NCI-H1105 (cell line): ENCODE measurements around the gene MPP2.
A peak's percentile ranks its signal among the peaks of the same experiment; 100 is the strongest.
"Not testable (repeated sequence)": the region's sequence is repeated elsewhere in the genome, so short reads cannot be mapped to it uniquely, and the experiment has no call there.

Experiments
- DNase-seq: peaks from one replicate; lab custom pipeline; 2025; lab: John Stamatoyannopoulos, UW

Gene MPP2

GRCh38 chr17:43846221-43846712 lies 61.1 kb downstream of the MPP2 start:
- peak; percentile 12 for DNase-seq

- DNase-seq = no peak
These were observed 61.6 kb downstream of the MPP2 start for GRCh38 chr17:43845766-43846165.

GRCh38 chr17:43844241-43844640 lies 63.1 kb downstream of the MPP2 start:
- no peak for DNase-seq

GRCh38 chr17:43842975-43843325 lies 64.4 kb downstream of the MPP2 start:
- DNase-seq = no peak

GRCh38 chr17:43842091-43842974 lies 65.0 kb downstream of the MPP2 start:
- DNase-seq = not testable (repeated sequence)

GRCh38 chr17:43841282-43841681 lies 66.1 kb downstream of the MPP2 start:
- DNase-seq = no peak

- DNase-seq = no peak
These were observed 66.5 kb downstream of the MPP2 start for GRCh38 chr17:43840814-43841213.

- peak; percentile 88 for DNase-seq
These were observed 67.6 kb downstream of the MPP2 start for GRCh38 chr17:43839670-43840108.

- no peak for DNase-seq
These were observed 73.2 kb downstream of the MPP2 start for GRCh38 chr17:43834106-43834505.

- peak; percentile 68 for DNase-seq
These were observed 74.1 kb downstream of the MPP2 start, which contains the start of gene MPP3 for GRCh38 chr17:43832976-43833829. TSS of gene MPP3 (minus strand) at chr17:43833146. CDS start at chr17:43831906, 1,240 bp downstream.

GRCh38 chr17:43832168-43832975 lies 75.0 kb downstream of the MPP2 start:
- DNase-seq = peak; percentile 27

GRCh38 chr17:43831633-43832032 lies 75.7 kb downstream of the MPP2 start:
- DNase-seq = no peak

GRCh38 chr17:43830510-43831140 lies 76.7 kb downstream of the MPP2 start:
- DNase-seq = no peak

GRCh38 chr17:43829738-43830137 lies 77.6 kb downstream of the MPP2 start:
- DNase-seq = no peak

GRCh38 chr17:43827596-43827995 lies 79.7 kb downstream of the MPP2 start:
- no peak for DNase-seq

- no peak for DNase-seq
These were observed 81.1 kb downstream of the MPP2 start for GRCh38 chr17:43826206-43826605.

GRCh38 chr17:43825567-43825966 lies 81.8 kb downstream of the MPP2 start:
- DNase-seq = no peak
